ENCODE results near the gene MX1.

DNA sequence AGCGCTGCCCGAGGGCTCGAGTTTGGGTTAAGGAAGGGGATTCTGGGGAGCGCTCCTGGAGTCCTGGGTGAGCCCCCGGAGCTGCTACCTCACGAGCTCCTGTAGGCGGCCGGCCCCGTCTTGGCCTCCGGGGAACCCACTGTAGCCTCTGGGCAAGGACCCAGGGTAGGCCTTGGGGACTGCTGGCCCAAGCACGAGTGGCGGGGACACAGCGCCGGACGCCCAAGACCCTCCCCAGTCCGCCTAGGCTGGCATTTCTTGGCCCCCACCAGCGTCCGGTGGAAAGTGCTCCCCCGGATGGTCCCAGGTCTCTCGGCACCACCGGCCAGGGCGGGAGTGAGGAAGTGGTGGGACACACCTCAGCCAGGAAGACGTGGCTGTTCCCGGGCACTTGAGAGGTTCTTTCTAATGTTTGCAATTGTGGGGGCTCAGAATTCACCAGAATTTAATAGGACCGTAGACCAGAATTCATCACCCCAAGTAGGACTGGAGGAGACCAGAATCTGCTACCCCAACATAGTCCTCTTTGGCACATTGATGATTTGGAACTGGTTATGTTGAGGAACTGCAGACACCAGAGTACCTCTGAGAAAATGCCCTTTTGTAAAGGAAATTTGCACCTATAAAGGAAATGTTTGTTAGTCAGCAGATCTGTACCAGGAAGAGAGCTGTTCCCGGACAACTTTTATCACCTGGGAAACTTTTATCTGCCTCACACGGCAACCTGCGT lies 82.5 kb downstream of the MX1 start:
- TF ChIP-seq, protein P1, sequence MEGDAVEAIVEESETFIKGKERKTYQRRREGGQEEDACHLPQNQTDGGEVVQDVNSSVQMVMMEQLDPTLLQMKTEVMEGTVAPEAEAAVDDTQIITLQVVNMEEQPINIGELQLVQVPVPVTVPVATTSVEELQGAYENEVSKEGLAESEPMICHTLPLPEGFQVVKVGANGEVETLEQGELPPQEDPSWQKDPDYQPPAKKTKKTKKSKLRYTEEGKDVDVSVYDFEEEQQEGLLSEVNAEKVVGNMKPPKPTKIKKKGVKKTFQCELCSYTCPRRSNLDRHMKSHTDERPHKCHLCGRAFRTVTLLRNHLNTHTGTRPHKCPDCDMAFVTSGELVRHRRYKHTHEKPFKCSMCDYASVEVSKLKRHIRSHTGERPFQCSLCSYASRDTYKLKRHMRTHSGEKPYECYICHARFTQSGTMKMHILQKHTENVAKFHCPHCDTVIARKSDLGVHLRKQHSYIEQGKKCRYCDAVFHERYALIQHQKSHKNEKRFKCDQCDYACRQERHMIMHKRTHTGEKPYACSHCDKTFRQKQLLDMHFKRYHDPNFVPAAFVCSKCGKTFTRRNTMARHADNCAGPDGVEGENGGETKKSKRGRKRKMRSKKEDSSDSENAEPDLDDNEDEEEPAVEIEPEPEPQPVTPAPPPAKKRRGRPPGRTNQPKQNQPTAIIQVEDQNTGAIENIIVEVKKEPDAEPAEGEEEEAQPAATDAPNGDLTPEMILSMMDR (IDR thresholded peaks at IDR 0.05): no peak
- TF ChIP-seq POLR2A (IDR thresholded peaks at IDR 0.05): no peak
